GM12873 (cell line): ENCODE results near the gene IFNAR2.

ENCODE experiments used
- CTCF ChIP-seq: IDR thresholded peaks from 2 replicates; pipeline ENCODE4 v1.5.1; 2012; ENCODE audit warnings: low read depth, mild to moderate bottlenecking, moderate library complexity, low read length, control low read depth; ENCODE audit not compliant: insufficient read depth; ENCODE audit errors: missing control alignments

The IFNAR2 gene

GRCh38 chr21:33238565-33239255 is 9.0 kb downstream of the IFNAR2 start:
- no peak for TF ChIP-seq CTCF

GRCh38 chr21:33240404-33240803 is 10.7 kb downstream of the IFNAR2 start:
- TF ChIP-seq CTCF: no peak

- TF ChIP-seq CTCF: no peak
Observed at GRCh38 chr21:33241846-33242245, 12.1 kb downstream of the IFNAR2 start.

GRCh38 chr21:33244082-33244778 is 14.5 kb downstream of the IFNAR2 start:
- no peak for TF ChIP-seq CTCF

GRCh38 chr21:33244779-33245105 is 15.0 kb downstream of the IFNAR2 start:
- no peak for TF ChIP-seq CTCF

GRCh38 chr21:33245289-33245918 is 15.7 kb downstream of the IFNAR2 start:
- no peak for TF ChIP-seq CTCF

- TF ChIP-seq CTCF: no peak
Observed at GRCh38 chr21:33246506-33246905, 16.8 kb downstream of the IFNAR2 start.
